H1 (cell line): ENCODE measurements around the gene FKBP5. TPM values are rescaled to one million over a fixed set of nuclear protein-coding genes. Genes with fewer than 3 reads are reported as not detected.

ENCODE experiments used
- CBX5 ChIP-seq: fragments of 300-800, 300-1000 bp; sonication (generic); IDR thresholded peaks from 2 replicates; pipeline ENCODE4 v1.7.1; 2016; ENCODE audit warnings: antibody characterized with exemption, low read length, low read depth
- TAF1 ChIP-seq: IDR thresholded peaks from 2 replicates; pipeline ENCODE4 v1.6.1; 2011; ENCODE audit warnings: mild to moderate bottlenecking, low read depth, low read length
- TAF7 ChIP-seq: optimal IDR thresholded peaks from 2 replicates; pipeline ENCODE3; 2011; ENCODE audit warnings: low read depth, mild to moderate bottlenecking, inconsistent platforms, low read length, moderate library complexity, borderline replicate concordance
- ZNF274 ChIP-seq: IDR thresholded peaks from 2 replicates; pipeline ENCODE4 v1.7.0; 2012; ENCODE audit warnings: low read length, borderline replicate concordance; ENCODE audit errors: extremely low read depth
- polyA plus RNA-seq, 7 experiments: library from polyadenylated mRNA; depleted of rRNA in 3 of 7; stranded (reverse) in 5 of 7; unstranded in 2 of 7; fragments of >200 nt in 5 of 7; fragments of 200-250 nt in 2 of 7; gene quantifications; 1 replicate in 5 of 7; 2 replicates in 1 of 7; 4 replicates in 1 of 7; pipeline versions ENCODE4 v1.2.1 to v1.2.3, GENCODE V29; 2011 to 2013; ENCODE audit warnings: missing spikeins in 2 of 7, mixed read lengths in 2 of 7
- total RNA-seq: library from RNA; stranded (reverse); fragmentation: NEBNext Ultra II Directional; extraction: Animal tissue kit (Norgen Biotek cat#: 25700); gene quantifications from 2 replicates; pipeline ENCODE4 v1.2.1, GENCODE V29; 2021

Gene FKBP5
- total and polyA plus RNA-seq, 2 of the 8 experiments (the other 6 are each of a cell fraction or from before 2014, with no cell fraction given): 14.3 to 40.4 TPM

DNA sequence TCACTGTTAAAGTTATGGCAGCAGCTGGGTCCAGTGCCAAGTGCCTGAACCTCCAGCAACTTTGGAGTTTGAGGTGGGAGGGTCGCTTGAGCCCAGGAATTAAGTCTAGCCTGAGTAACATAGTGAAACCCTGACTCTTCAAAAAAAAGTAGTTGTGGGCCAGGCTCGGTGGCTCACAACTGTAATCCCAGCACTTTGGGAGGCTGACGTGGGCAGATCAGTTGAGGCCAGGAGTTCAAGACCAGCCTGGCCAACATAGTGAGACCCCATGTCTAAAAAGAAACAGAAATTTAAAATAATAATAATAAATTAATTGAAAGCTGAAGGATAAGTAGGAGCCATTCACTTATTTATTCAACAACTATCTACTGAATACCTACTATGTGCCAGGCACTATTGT, 33.8 kb downstream of the FKBP5 start (continued):
- no peak for TF ChIP-seq TAF7
- TF ChIP-seq TAF1: no peak
- no peak for TF ChIP-seq ZNF274
- TF ChIP-seq CBX5: no peak
